Measurements from ENCODE around the gene PDE11A. TPM values are rescaled to one million over a fixed set of nuclear protein-coding genes. Genes with fewer than 3 reads are reported as not detected.

The PDE11A gene
- polyA plus RNA-seq, 2 of the 4 experiments (the other 2 are of a cell fraction): 3.6 to 5.6 TPM

DNA sequence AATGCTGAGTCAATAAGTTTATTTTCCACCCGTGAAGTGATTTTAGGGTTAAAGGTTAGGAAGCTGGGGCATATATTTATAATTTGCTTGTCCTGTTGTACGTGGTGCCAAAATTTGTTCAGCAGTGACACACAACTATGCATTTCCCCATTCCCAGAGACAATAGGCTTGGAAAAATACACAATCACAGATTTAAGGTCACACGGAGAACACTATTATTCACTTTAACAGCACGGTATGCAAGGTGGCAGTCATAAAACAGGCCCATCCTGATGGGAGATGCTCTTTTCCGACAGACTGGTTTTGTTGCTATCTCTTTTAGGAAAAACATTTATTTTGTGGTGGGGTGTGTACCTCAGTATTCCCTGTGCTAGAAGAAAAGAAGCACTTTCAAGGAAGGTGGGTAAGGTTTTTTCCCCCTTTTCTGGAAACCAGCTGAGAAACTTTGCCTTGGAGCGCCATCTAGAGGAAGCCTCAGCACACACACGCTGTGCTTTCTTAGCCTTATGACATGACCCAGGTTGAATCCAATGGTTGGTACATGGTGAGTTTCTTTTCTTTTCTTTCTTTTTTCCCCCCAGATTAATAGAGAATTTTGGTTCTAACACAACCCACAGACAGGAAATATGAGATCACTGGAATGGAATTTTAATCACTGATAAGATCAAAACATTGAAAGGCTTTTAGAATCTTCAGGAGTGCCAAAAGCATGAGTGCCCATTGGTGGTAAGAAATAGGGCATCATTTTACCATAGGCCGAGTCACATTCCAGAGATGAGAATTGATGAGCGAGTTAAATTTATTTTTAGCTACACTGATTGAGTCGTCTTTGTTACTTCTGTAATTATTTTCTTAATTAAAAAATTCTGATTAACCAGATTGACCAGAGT lies 347.9 kb downstream of the PDE11A start:
- Histone ChIP-seq H3K4me2 (no peak overlapping the region), H3K27ac (no peak overlapping the region), H3K9me3 (no peaks in the 10 kb centered on the region), H3K4me1 (no peaks in the 10 kb centered on the region), H3K4me3 (no peak overlapping the region)
- ChIA-PET CTCF (interaction anchor here (0.6 to 5.1 kb wide), 37 partner anchors 10 to 1629 kb away, joined by 3 to 30 read pairs (median 4); partner anchors contain the start of gene NFE2L2), POLR2A (no interaction called here)
- FAIRE-seq: no peak
- peak; percentile 44 to 54 for DNase-seq (ENCODE audit: low read depth in 1 of 2, low spot score in 1 of 2)
- peak; percentile 91 to 95 for ATAC-seq
- 40% methylated on average over 10 of the region's 10 CpGs for WGBS (ENCODE audit: missing lambda C conversion rate)
- TF ChIP-seq, protein P1, sequence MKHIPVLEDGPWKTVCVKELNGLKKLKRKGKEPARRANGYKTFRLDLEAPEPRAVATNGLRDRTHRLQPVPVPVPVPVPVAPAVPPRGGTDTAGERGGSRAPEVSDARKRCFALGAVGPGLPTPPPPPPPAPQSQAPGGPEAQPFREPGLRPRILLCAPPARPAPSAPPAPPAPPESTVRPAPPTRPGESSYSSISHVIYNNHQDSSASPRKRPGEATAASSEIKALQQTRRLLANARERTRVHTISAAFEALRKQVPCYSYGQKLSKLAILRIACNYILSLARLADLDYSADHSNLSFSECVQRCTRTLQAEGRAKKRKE (CRISPR knock-in tag; IDR thresholded peaks at IDR 0.05; ENCODE audit: low read depth): no peak
- no peak for TF ChIP-seq FOSL2 (IDR thresholded peaks at IDR 0.05)
- TF ChIP-seq FOSL2 (CRISPR knock-in tag; IDR thresholded peaks at IDR 0.05): no peak
- no peak for TF ChIP-seq MAFK (IDR thresholded peaks at IDR 0.05; ENCODE audit: partially characterized antibody)
- TF ChIP-seq EHF (CRISPR knock-in tag; IDR thresholded peaks at IDR 0.05): no peak
- TF ChIP-seq RARB (CRISPR knock-in tag; IDR thresholded peaks at IDR 0.05): no peak
- no peak for TF ChIP-seq HMGXB4 (CRISPR knock-in tag; IDR thresholded peaks at IDR 0.05; ENCODE audit: borderline replicate concordance)
- TF ChIP-seq, protein P2, sequence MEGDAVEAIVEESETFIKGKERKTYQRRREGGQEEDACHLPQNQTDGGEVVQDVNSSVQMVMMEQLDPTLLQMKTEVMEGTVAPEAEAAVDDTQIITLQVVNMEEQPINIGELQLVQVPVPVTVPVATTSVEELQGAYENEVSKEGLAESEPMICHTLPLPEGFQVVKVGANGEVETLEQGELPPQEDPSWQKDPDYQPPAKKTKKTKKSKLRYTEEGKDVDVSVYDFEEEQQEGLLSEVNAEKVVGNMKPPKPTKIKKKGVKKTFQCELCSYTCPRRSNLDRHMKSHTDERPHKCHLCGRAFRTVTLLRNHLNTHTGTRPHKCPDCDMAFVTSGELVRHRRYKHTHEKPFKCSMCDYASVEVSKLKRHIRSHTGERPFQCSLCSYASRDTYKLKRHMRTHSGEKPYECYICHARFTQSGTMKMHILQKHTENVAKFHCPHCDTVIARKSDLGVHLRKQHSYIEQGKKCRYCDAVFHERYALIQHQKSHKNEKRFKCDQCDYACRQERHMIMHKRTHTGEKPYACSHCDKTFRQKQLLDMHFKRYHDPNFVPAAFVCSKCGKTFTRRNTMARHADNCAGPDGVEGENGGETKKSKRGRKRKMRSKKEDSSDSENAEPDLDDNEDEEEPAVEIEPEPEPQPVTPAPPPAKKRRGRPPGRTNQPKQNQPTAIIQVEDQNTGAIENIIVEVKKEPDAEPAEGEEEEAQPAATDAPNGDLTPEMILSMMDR (IDR thresholded peaks at IDR 0.05): peak; percentile 93
- TF ChIP-seq SMC3 (IDR thresholded peaks at IDR 0.05): peak; percentile 83
- TF ChIP-seq NFE2L2 (conservative IDR thresholded peaks at IDR 0.05; ENCODE audit: low read length): no peak
- TF ChIP-seq HOXB13 (CRISPR knock-in tag; IDR thresholded peaks at IDR 0.05; ENCODE audit: low read depth): no peak
- TF ChIP-seq ZNF302 (CRISPR knock-in tag; IDR thresholded peaks at IDR 0.05): no peak
- no peak for TF ChIP-seq KDM5A (IDR thresholded peaks at IDR 0.05)
- TF ChIP-seq RNF2 (IDR thresholded peaks at IDR 0.05; ENCODE audit: borderline replicate concordance, low read depth): no peak
- TF ChIP-seq RAD21 (conservative IDR thresholded peaks at IDR 0.05 in 1 of 2, IDR thresholded peaks at IDR 0.05 in 1 of 2): peak; percentile 93 to 94
- TF ChIP-seq, protein P3, sequence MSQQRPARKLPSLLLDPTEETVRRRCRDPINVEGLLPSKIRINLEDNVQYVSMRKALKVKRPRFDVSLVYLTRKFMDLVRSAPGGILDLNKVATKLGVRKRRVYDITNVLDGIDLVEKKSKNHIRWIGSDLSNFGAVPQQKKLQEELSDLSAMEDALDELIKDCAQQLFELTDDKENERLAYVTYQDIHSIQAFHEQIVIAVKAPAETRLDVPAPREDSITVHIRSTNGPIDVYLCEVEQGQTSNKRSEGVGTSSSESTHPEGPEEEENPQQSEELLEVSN (IDR thresholded peaks at IDR 0.05; ENCODE audit: borderline replicate concordance, low read depth): no peak
- TF ChIP-seq ZC3H11A (IDR thresholded peaks at IDR 0.05): no peak
- TF ChIP-seq ESRRA (IDR thresholded peaks at IDR 0.05; ENCODE audit: borderline replicate concordance, low read length): no peak
- no peak for TF ChIP-seq MYC (IDR thresholded peaks at IDR 0.05; ENCODE audit: borderline replicate concordance, low read length)

GRCh38 chr2:177723235-177723634 lies 349.3 kb downstream of the PDE11A start:
- 83% methylated on average over 3 of the region's 3 CpGs for WGBS (ENCODE audit: missing lambda C conversion rate)
- DNase-seq (ENCODE audit: low read depth in 1 of 2, low spot score in 1 of 2) (no peak), ATAC-seq (no peak), FAIRE-seq (no peak)
- H3K4me3 ChIP-seq: no peak overlapping the region
- CTCF ChIA-PET: interaction anchor here (2.5 to 5.1 kb wide), 4 partner anchors 9 to 387 kb away, joined by 11 to 30 read pairs (median 24); no protein-coding TSS in a partner anchor
- H3K4me1 ChIP-seq: no peaks in the 10 kb centered on the region
- H3K4me2 ChIP-seq: no peak overlapping the region
- POLR2A ChIA-PET: no interaction called here
- no peaks in the 10 kb centered on the region for H3K9me3 ChIP-seq
- H3K27ac ChIP-seq: no peak overlapping the region
- TF ChIP-seq CEBPB (IDR thresholded peaks at IDR 0.05) (no peak), MAFK (IDR thresholded peaks at IDR 0.05; ENCODE audit: partially characterized antibody) (no peak), RAD21 (conservative IDR thresholded peaks at IDR 0.05 in 1 of 2, IDR thresholded peaks at IDR 0.05 in 1 of 2) (no peak), HDAC2 (IDR thresholded peaks at IDR 0.05) (no peak), MYC (IDR thresholded peaks at IDR 0.05; ENCODE audit: borderline replicate concordance, low read length) (no peak), KDM1A (IDR thresholded peaks at IDR 0.05; ENCODE audit: low read depth) (no peak), MAZ (IDR thresholded peaks at IDR 0.05; ENCODE audit: borderline replicate concordance, low read depth, low read length) (no peak), BHLHE40 (IDR thresholded peaks at IDR 0.05; ENCODE audit: low read depth, low read length) (no peak), CHD2 (IDR thresholded peaks at IDR 0.05; ENCODE audit: low read length, partially characterized antibody) (no peak)
- TF ChIP-seq, protein P4, sequence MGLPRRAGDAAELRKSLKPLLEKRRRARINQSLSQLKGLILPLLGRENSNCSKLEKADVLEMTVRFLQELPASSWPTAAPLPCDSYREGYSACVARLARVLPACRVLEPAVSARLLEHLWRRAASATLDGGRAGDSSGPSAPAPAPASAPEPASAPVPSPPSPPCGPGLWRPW (IDR thresholded peaks at IDR 0.05): no peak
- TF ChIP-seq, protein P5, sequence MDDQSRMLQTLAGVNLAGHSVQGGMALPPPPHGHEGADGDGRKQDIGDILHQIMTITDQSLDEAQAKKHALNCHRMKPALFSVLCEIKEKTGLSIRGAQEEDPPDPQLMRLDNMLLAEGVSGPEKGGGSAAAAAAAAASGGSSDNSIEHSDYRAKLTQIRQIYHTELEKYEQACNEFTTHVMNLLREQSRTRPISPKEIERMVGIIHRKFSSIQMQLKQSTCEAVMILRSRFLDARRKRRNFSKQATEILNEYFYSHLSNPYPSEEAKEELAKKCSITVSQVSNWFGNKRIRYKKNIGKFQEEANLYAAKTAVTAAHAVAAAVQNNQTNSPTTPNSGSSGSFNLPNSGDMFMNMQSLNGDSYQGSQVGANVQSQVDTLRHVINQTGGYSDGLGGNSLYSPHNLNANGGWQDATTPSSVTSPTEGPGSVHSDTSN (IDR thresholded peaks at IDR 0.05): no peak

Data from A549 (cell line).